Endothelial cell of umbilical vein (primary cell): ENCODE data around the gene DGKB.

Source experiments
- CTCF ChIP-seq, 2 donors: IDR thresholded peaks; 1 replicate in 1 of 2; 2 replicates in 1 of 2; pipeline ENCODE4 v1.5.1; 2011; ENCODE audit warnings: low read length in 2 of 2, mild to moderate bottlenecking in 2 of 2, moderate library complexity in 2 of 2, control low read depth in 1 of 2, inconsistent platforms in 1 of 2, low read depth in 1 of 2; ENCODE audit not compliant: insufficient read depth in 1 of 2; ENCODE audit errors: extremely low read depth in 1 of 2
- EZH2 ChIP-seq: IDR thresholded peaks from 2 replicates; pipeline ENCODE4 v1.6.1; 2012; ENCODE audit warnings: borderline replicate concordance, low read depth, mild to moderate bottlenecking, moderate library complexity, low read length, inconsistent platforms; ENCODE audit not compliant: severe bottlenecking
- FOS ChIP-seq: IDR thresholded peaks from 2 replicates; pipeline ENCODE4 v1.6.1; 2011; ENCODE audit warnings: mild to moderate bottlenecking, low read length, moderate library complexity, borderline replicate concordance; ENCODE audit not compliant: insufficient read depth
- MAX ChIP-seq: IDR thresholded peaks from 2 replicates; pipeline ENCODE4 v1.6.1; 2011; ENCODE audit not compliant: insufficient read depth, insufficient read length
- POLR2A ChIP-seq: IDR thresholded peaks from 2 replicates; pipeline ENCODE4 v1.6.1; 2012; ENCODE audit warnings: low read depth, mild to moderate bottlenecking, control low read depth, low read length
- POLR2AphosphoS5 ChIP-seq: IDR thresholded peaks from 2 replicates; pipeline ENCODE4 v1.6.1; 2012; ENCODE audit warnings: low read depth, mild to moderate bottlenecking, control low read depth, low read length, moderate library complexity; ENCODE audit not compliant: insufficient read depth

DNA sequence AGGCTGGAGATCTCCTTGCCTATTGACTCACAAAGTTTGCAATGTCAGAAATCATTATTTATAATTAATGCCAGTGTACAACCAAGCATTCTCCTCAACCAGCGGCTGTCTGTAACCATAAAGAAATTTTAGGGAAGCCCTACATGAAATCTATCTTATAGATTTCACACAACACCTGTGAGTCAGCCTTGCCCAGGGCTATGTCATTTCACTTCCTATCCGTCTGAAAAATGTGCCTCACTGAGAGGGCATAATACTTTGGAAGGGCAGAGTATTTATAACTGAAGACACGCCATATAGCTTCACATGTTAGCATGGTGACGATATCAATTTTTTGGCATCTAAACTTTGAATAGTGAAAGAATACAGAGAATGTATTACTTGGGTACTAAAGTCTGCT is 616.5 kb downstream of the DGKB start:
- TF ChIP-seq CTCF (IDR thresholded peaks at IDR 0.05; ENCODE audit: extremely low read depth in 1 of 2, insufficient read depth in 1 of 2, low read depth in 1 of 2, low read length in 2 of 2) (no peak), POLR2AphosphoS5 (no peak), POLR2A (no peak), FOS (no peak), MAX (no peak), EZH2 (no peak)
